GM11168 (cell line): ENCODE data around the gene DNAH10.

Experiments used
- in situ Hi-C: fragments of 300-500 bp; cut with MboI; formaldehyde crosslinking; loops from one replicate; pipeline ENCODE4 v1.12.0; 2022; ENCODE audit warnings: low sequenced_read_pairs; ENCODE audit not compliant: unreplicated experiment

The DNAH10 gene

DNA sequence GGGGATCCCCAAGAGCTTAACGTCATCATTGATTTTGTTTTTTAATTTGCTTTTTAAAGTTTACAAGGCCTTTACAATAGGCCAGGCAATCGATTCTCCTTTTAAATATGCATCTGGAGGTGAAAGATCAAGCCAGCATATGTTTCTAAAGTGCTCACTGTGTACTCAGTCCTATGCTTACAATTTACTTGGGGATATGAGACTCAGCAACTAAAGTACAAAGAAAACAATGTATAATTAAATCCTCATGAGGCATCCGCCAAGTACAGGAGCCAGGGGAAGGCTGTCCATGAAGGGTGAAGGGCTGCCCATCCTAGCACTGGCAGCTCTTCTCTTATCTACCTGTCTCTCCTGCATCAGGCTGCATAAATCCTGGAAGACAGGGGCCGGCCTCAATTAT lies 198.8 kb downstream of the DNAH10 start:
- in situ Hi-C loops = no loop called here

GRCh38 chr12:123961585-123962345 lies 199.7 kb downstream of the DNAH10 start:
- in situ Hi-C loops = no loop called here

- in situ Hi-C loops = no loop called here
Observed at GRCh38 chr12:123962513-123962912, 200.4 kb downstream of the DNAH10 start.

DNA sequence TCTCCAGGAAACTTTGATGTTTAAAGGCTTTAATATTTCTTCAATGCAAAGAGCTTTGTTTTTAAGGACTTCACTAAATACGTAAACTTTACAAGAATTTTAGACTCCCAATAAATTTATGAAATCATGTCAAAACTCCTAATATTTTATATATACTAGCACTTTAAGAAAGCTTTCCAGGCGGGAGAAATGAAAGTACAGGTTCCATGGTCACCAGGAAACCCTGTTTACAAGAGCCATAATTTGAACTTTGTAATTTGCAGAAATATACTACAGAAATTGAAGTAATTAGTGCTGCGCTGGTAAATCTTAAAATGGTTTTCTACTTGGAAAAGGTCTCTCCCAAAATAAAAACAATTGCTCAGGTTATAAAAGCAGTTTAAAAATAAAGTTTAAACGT lies 201.7 kb downstream of the DNAH10 start:
- in situ Hi-C loops = no loop called here

GRCh38 chr12:123965382-123965781 lies 203.3 kb downstream of the DNAH10 start:
- in situ Hi-C loops = no loop called here

DNA sequence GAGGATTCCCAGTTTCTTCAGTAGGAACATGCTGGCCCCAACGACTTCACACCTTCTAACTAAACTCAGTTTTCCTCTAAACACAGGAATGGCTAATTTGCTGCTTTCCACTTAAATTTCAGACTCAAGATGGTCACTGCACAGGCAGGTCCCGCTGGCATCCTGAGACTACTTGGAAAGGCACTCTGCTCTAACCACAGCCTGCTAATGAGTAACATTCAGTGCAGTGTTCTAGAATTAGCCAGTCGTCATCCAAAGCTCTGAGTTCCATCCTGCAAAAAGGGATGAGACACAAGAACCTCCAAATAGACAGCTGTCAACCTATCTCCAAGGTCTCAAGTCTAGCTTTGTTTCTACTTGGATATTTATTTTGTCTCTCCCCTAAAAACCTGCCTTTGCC lies 204.5 kb downstream of the DNAH10 start:
- in situ Hi-C loops = no loop called here

GRCh38 chr12:123967121-123967586 lies 205.1 kb downstream of the DNAH10 start:
- in situ Hi-C loops = no loop called here

GRCh38 chr12:123971449-123971769 lies 209.3 kb downstream of the DNAH10 start:
- in situ Hi-C loops = no loop called here

DNA sequence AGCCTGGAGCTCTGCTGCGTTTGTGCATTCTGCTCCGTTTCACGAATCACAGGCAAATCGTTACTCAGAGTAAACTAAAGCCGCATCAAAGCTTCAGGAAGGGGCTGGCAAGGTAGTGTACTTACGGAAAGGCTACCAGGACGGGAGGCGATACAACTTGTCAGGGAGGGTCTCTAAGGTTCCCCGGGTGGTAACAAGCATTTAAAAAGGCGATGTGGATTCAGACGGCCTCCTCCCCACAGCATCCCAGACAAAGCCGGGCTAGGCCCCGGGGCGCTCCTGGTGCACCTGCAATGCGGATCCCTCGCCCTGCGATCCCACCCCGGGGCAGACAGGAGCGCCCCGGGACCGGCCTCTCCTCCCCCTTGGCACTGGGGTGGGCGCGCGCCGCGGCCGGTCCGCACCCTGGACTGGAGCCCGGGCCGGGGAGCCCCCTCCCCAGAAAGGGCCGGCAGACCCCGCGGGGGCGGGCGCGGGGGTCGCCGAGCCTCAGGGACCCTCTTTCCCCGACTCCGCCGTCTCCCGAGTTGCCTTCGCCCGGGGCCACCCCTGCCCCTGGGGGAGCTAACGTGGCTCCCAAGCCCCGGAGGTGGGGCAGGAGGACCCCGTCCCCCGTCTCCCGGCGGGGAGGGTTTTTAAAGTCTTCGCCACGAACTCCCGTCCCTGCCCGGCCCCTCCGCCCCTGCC lies 209.8 kb downstream of the DNAH10 start:
- in situ Hi-C loops = no loop called here

DNA sequence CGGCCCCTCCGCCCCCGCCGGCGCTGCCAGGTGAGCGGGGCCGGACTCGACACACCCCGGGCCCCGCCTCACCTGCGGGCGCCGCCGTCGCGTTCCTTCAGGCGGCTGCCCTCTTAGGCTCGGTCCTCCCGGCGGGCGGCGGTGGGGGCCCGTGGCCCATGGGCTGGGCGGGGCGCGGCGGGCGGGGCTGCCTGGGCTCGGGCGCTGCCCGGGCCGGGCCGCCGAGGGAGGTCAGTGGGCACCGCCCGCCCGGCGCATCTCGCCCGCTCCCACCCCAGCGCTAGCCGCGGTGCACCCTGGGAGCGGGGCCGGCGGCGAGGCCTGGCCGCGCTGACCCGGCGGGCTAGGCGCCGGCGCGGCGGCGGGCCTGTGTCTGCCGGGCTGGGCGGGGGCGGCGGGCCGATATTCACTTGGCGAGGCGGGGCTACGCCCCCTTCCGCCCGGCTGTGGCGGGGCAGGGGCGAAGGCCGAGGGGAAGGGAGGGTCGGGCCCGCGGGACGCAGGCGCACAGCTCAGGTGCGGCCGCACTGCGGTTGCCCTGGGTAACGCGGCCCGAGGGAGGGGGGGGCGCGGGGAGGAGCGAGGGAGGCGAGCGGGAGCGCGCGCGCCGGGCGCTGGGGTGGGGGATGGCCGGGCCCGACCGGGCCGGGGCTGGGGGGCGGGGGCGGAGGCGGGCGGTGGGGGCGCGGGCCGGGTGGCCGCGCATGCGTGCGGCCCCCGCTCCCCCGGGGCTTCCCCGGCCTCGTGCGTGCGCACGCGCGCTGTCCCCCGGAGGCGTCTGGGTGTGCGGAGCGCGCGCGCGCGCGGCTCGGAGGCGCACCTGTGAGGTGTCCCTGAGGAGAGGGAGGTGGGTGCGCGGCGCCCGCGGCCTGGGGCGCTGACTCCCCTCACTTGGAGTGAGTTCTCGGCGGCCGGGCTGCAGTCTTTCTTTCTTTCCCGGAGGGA lies 210.6 kb downstream of the DNAH10 start, which contains the start of the genes CCDC92 and ZNF664:
Gene CCDC92, minus strand, starts transcription at position 375 of the 945 bp plus-strand sequence. CDS start 28,526 bp downstream, outside the sequence.
Gene ZNF664, plus strand, starts transcription at position 759 of the 945 bp plus-strand sequence. CDS start 38,930 bp downstream, outside the sequence.
- in situ Hi-C loops = no loop called here

GRCh38 chr12:123973552-123974341 lies 211.6 kb downstream of the DNAH10 start:
- in situ Hi-C loops = no loop called here

- in situ Hi-C loops = loop anchor here (25.0 kb wide), 1 partner anchor 339 kb away; the partner anchor contains the start of genes EIF2B1 and GTF2H3
Observed at GRCh38 chr12:123976227-123976826, 214.2 kb downstream of the DNAH10 start.

GRCh38 chr12:123979566-123979965 lies 217.5 kb downstream of the DNAH10 start:
- in situ Hi-C loops = loop anchor here (25.0 kb wide), 1 partner anchor 342 kb away; the partner anchor contains the start of genes EIF2B1 and GTF2H3

- in situ Hi-C loops = loop anchor here (25.0 kb wide), 1 partner anchor 345 kb away; the partner anchor contains the start of genes EIF2B1 and GTF2H3
Observed at GRCh38 chr12:123982269-123982668, 220.2 kb downstream of the DNAH10 start.

GRCh38 chr12:123983822-123984485 lies 221.9 kb downstream of the DNAH10 start:
- in situ Hi-C loops = loop anchor here (25.0 kb wide), 1 partner anchor 347 kb away; the partner anchor contains the start of genes EIF2B1 and GTF2H3

GRCh38 chr12:123984903-123985302 lies 222.8 kb downstream of the DNAH10 start:
- in situ Hi-C loops = loop anchor here (25.0 kb wide), 1 partner anchor 348 kb away; the partner anchor contains the start of genes EIF2B1 and GTF2H3
